ENCODE results near the gene MCCC1. TPM values are rescaled to one million over a fixed set of nuclear protein-coding genes. Genes with fewer than 3 reads are reported as not detected.

The MCCC1 gene
- total and polyA plus RNA-seq, 10 of the 15 experiments (the other 5 are each of a cell fraction or from before 2014, with no cell fraction given): 35.0 to 71.7 (median 47.0) TPM

GRCh38 chr3:183144363-183144762, 45.1 kb upstream of the MCCC1 start:
- Histone ChIP-seq H3K27me3 (replicated peaks in 1 of 2; ENCODE audit: control insufficient read depth in 2 of 2, insufficient read depth in 2 of 2, low read length in 1 of 2) (no peaks in the 10 kb centered on the region), H3K36me3 (ENCODE audit: control insufficient read depth in 2 of 2, insufficient read depth in 2 of 2, low read length in 1 of 2) (peaks cover 0 to 9% of the 10 kb centered on the region in 2 experiments; a peak in 3 of 4 replicates), H3K27ac (ENCODE audit: control insufficient read depth, insufficient read depth) (no peak overlapping the region), H3K4me1 (ENCODE audit: control insufficient read depth, insufficient read depth, low read length) (peaks cover 2% of the 10 kb centered on the region), H3K9me3 (replicated peaks; ENCODE audit: control insufficient read depth, insufficient read depth, low read length) (peaks cover 8% of the 10 kb centered on the region; the same call in 2 of the 3 replicates), H3K4me2 (ENCODE audit: control insufficient read depth, insufficient read depth) (no peak overlapping the region), H3K9ac (ENCODE audit: control insufficient read depth, insufficient read depth, low read length) (no peak overlapping the region), H4K20me1 (ENCODE audit: control insufficient read depth, insufficient read depth) (no peaks in the 10 kb centered on the region), H3K79me2 (ENCODE audit: control insufficient read depth, insufficient read depth, low read length) (no peaks in the 10 kb centered on the region), H3K4me3 (no peak overlapping the region), H2AFZ (ENCODE audit: control insufficient read depth, low read depth, low read length) (no peak overlapping the region)
- intact Hi-C loops (cut with micrococcal nuclease; ENCODE audit: unreplicated experiment): no loop called here
- ATAC-seq: no peak
- RAD21 ChIA-PET (ENCODE audit: unreplicated experiment): no interaction called here
- 96% methylated on average over 1 of the region's 1 CpG for WGBS (ENCODE audit: insufficient coverage, insufficient replicate concordance, low lambda C conversion rate, missing lambda C conversion rate)
- no peak for TF ChIP-seq HDAC6 (IDR thresholded peaks at IDR 0.05; ENCODE audit: unreplicated experiment)
- no peak for TF ChIP-seq SIX5 (IDR thresholded peaks at IDR 0.05; ENCODE audit: low read depth, low read length, severe bottlenecking)
- DNase-seq (ENCODE audit: low read depth, low spot score): no peak
- FAIRE-seq: no peak
- CTCF ChIA-PET: interaction anchor here (2.3 to 2.8 kb wide), 2 partner anchors 20 to 22 kb away, joined by 5 to 8 read pairs; no protein-coding TSS in a partner anchor
- no TSS peak for BruUV-seq (replicated peaks)
- POLR2A ChIA-PET: no interaction called here
- in situ Hi-C loops (cut with MboI): no loop called here
- SMC1A ChIA-PET (ENCODE audit: uncharacterized antibody, unreplicated experiment): interaction anchor here (1.4 kb wide), 1 partner anchor 8 kb away, joined by 3 read pairs; no protein-coding TSS in a partner anchor

- H3K9ac ChIP-seq (ENCODE audit: control insufficient read depth, insufficient read depth, low read length): no peak overlapping the region
- H3K79me2 ChIP-seq (ENCODE audit: control insufficient read depth, insufficient read depth, low read length): no peaks in the 10 kb centered on the region
- 93% methylated on average over 11 of the region's 11 CpGs for WGBS (ENCODE audit: insufficient coverage, insufficient replicate concordance, low lambda C conversion rate, missing lambda C conversion rate)
- DNase-seq (ENCODE audit: low read depth, low spot score): no peak
- no peak overlapping the region for H2AFZ ChIP-seq (ENCODE audit: control insufficient read depth, low read depth, low read length)
- no TSS peak for BruUV-seq (replicated peaks)
- H3K36me3 ChIP-seq (ENCODE audit: control insufficient read depth in 2 of 2, insufficient read depth in 2 of 2, low read length in 1 of 2): peaks cover 0 to 13% of the 10 kb centered on the region in 2 experiments; a peak in 3 of 4 replicates
- H3K4me3 ChIP-seq: no peak overlapping the region
- ChIA-PET CTCF (interaction anchor here (0.8 kb wide), 2 partner anchors 15 to 18 kb away, joined by 3 read pairs; no protein-coding TSS in a partner anchor), POLR2A (interaction anchor here (1.5 kb wide), 1 partner anchor 15 kb away, joined by 5 read pairs; no protein-coding TSS in a partner anchor), SMC1A (ENCODE audit: uncharacterized antibody, unreplicated experiment) (interaction anchor here (0.6 to 1.0 kb wide), 2 partner anchors 147 to 227 kb away, joined by 3 read pairs; no protein-coding TSS in a partner anchor), RAD21 (ENCODE audit: unreplicated experiment) (no interaction called here)
- H4K20me1 ChIP-seq (ENCODE audit: control insufficient read depth, insufficient read depth): no peaks in the 10 kb centered on the region
- intact Hi-C loops (cut with micrococcal nuclease; ENCODE audit: unreplicated experiment): no loop called here
- ATAC-seq: no peak
- H3K4me1 ChIP-seq (ENCODE audit: control insufficient read depth, insufficient read depth, low read length): peaks cover 2% of the 10 kb centered on the region
- H3K9me3 ChIP-seq (replicated peaks; ENCODE audit: control insufficient read depth, insufficient read depth, low read length): peaks cover 8% of the 10 kb centered on the region; the same call in 2 of the 3 replicates
- no peak overlapping the region for H3K4me2 ChIP-seq (ENCODE audit: control insufficient read depth, insufficient read depth)
- no peaks in the 10 kb centered on the region for H3K27me3 ChIP-seq (replicated peaks in 1 of 2; ENCODE audit: control insufficient read depth in 2 of 2, insufficient read depth in 2 of 2, low read length in 1 of 2)
- no peak for FAIRE-seq
- in situ Hi-C loops (cut with MboI): no loop called here
- H3K27ac ChIP-seq (ENCODE audit: control insufficient read depth, insufficient read depth): no peak overlapping the region
- TF ChIP-seq IKZF2 (IDR thresholded peaks at IDR 0.05) (no peak), ZBTB40 (IDR thresholded peaks at IDR 0.05; ENCODE audit: borderline replicate concordance) (no peak), RUNX3 (IDR thresholded peaks at IDR 0.05; ENCODE audit: low read length) (no peak), RFX5 (IDR thresholded peaks at IDR 0.05; ENCODE audit: low read depth, low read length) (no peak), ZNF592 (IDR thresholded peaks at IDR 0.05) (no peak), CBFB (IDR thresholded peaks at IDR 0.05; ENCODE audit: low read depth) (no peak), WRNIP1 (IDR thresholded peaks at IDR 0.05; ENCODE audit: borderline replicate concordance, low read depth, low read length) (no peak), RBBP5 (conservative IDR thresholded peaks at IDR 0.05) (no peak)
These were observed 42.9 kb upstream of the MCCC1 start for GRCh38 chr3:183142199-183142598.

Data from GM12878 (cell line).